ENCODE data around the gene CDK14. TPM values are rescaled to one million over a fixed set of nuclear protein-coding genes. Genes with fewer than 3 reads are reported as not detected.

The CDK14 gene
- total RNA-seq, 5 donors from 2014 or later (not counting 1 experiment from before 2014, with no cell fraction given), result 0.86 to 6.6 (median 1.6) TPM

GRCh38 chr7:91191771-91192170, 595.6 kb downstream of the CDK14 start:
- ATAC-seq (replicated peaks in 1 of 4) (no peak), DNase-seq (no peak)
- Mint-ChIP-seq H3K27ac (no peak overlapping the region), H3K27me3 (peaks cover 0 to 4% of the 10 kb centered on the region in 2 donors), H3K9me3 (peaks cover 0 to 4% (median 0%) of the 10 kb centered on the region in 3 donors), H3K36me3 (no peaks in the 10 kb centered on the region), H3K4me1 (no peaks in the 10 kb centered on the region), H3K4me3 (no peak overlapping the region)
- Histone ChIP-seq H3K9me3 (no peaks in the 10 kb centered on the region), H3K4me1 (ENCODE audit: control insufficient read depth in 1 of 2, extremely low read depth in 1 of 2, insufficient read depth in 2 of 2, low read length in 2 of 2) (no peaks in the 10 kb centered on the region), H3K36me3 (ENCODE audit: control insufficient read depth in 2 of 2, extremely low read depth in 1 of 2, insufficient read depth in 1 of 2, low read length in 1 of 2) (no peaks in the 10 kb centered on the region), H3K27me3 (replicated peaks in 1 of 2; ENCODE audit: control insufficient read depth in 2 of 2, extremely low read depth in 1 of 2, insufficient read depth in 2 of 2, low read length in 1 of 2) (no peaks in the 10 kb centered on the region), H3K4me3 (ENCODE audit: control insufficient read depth in 1 of 2, extremely low read depth in 1 of 2, low read length in 1 of 2) (no peak overlapping the region), H3K27ac (ENCODE audit: low read length) (no peak overlapping the region)
- ChIA-PET CTCF (no interaction called here), POLR2A (no interaction called here)
- WGBS (ENCODE audit: insufficient coverage), result no CpG with 5 or more reads among the region's 3 CpGs

- H3K27me3 ChIP-seq (replicated peaks in 1 of 2; ENCODE audit: control insufficient read depth in 2 of 2, extremely low read depth in 1 of 2, insufficient read depth in 2 of 2, low read length in 1 of 2), result no peaks in the 10 kb centered on the region
- no peaks in the 10 kb centered on the region for H3K9me3 ChIP-seq
- peaks cover 2 to 4% of the 10 kb centered on the region in 2 donors for H3K27me3 Mint-ChIP-seq
- no peak overlapping the region for H3K27ac Mint-ChIP-seq
- no peaks in the 10 kb centered on the region for H3K4me1 Mint-ChIP-seq
- ChIA-PET CTCF (no interaction called here), POLR2A (no interaction called here)
- H3K9me3 Mint-ChIP-seq, result peaks cover 0 to 4% (median 0%) of the 10 kb centered on the region in 3 donors
- no peak overlapping the region for H3K4me3 ChIP-seq (ENCODE audit: control insufficient read depth in 1 of 2, extremely low read depth in 1 of 2, low read length in 1 of 2)
- no peaks in the 10 kb centered on the region for H3K4me1 ChIP-seq (ENCODE audit: control insufficient read depth in 1 of 2, extremely low read depth in 1 of 2, insufficient read depth in 2 of 2, low read length in 2 of 2)
- WGBS (ENCODE audit: insufficient coverage), result 50% methylated on average over 1 of the region's 1 CpG
- no peaks in the 10 kb centered on the region for H3K36me3 ChIP-seq (ENCODE audit: control insufficient read depth in 2 of 2, extremely low read depth in 1 of 2, insufficient read depth in 1 of 2, low read length in 1 of 2)
- no peak for ATAC-seq (replicated peaks in 1 of 4)
- H3K27ac ChIP-seq (ENCODE audit: low read length), result no peak overlapping the region
- H3K36me3 Mint-ChIP-seq, result no peaks in the 10 kb centered on the region
- DNase-seq, result no peak
- H3K4me3 Mint-ChIP-seq, result no peak overlapping the region
Observed at GRCh38 chr7:91193141-91193540, 597.0 kb downstream of the CDK14 start.

GRCh38 chr7:91194841-91195240, 598.7 kb downstream of the CDK14 start:
- no peak overlapping the region for H3K4me3 Mint-ChIP-seq
- ATAC-seq (replicated peaks in 1 of 4) (no peak), DNase-seq (no peak)
- H3K9me3 Mint-ChIP-seq, result peaks cover 0 to 4% (median 0%) of the 10 kb centered on the region in 3 donors
- Histone ChIP-seq H3K27me3 (replicated peaks in 1 of 2; ENCODE audit: control insufficient read depth in 2 of 2, extremely low read depth in 1 of 2, insufficient read depth in 2 of 2, low read length in 1 of 2) (no peaks in the 10 kb centered on the region), H3K9me3 (no peaks in the 10 kb centered on the region), H3K36me3 (ENCODE audit: control insufficient read depth in 2 of 2, extremely low read depth in 1 of 2, insufficient read depth in 1 of 2, low read length in 1 of 2) (no peaks in the 10 kb centered on the region), H3K4me1 (ENCODE audit: control insufficient read depth in 1 of 2, extremely low read depth in 1 of 2, insufficient read depth in 2 of 2, low read length in 2 of 2) (no peaks in the 10 kb centered on the region), H3K4me3 (ENCODE audit: control insufficient read depth in 1 of 2, extremely low read depth in 1 of 2, low read length in 1 of 2) (no peak overlapping the region), H3K27ac (ENCODE audit: low read length) (no peak overlapping the region)
- no peaks in the 10 kb centered on the region for H3K36me3 Mint-ChIP-seq
- H3K4me1 Mint-ChIP-seq, result no peaks in the 10 kb centered on the region
- ChIA-PET CTCF (no interaction called here), POLR2A (no interaction called here)
- no peak overlapping the region for H3K27ac Mint-ChIP-seq
- H3K27me3 Mint-ChIP-seq, result peaks cover 2 to 4% of the 10 kb centered on the region in 2 donors

- H3K9me3 ChIP-seq, result no peaks in the 10 kb centered on the region
- no peaks in the 10 kb centered on the region for H3K27me3 ChIP-seq (replicated peaks in 1 of 2; ENCODE audit: control insufficient read depth in 2 of 2, extremely low read depth in 1 of 2, insufficient read depth in 2 of 2, low read length in 1 of 2)
- ATAC-seq (replicated peaks in 1 of 4) (no peak), DNase-seq (no peak)
- ChIA-PET CTCF (no interaction called here), POLR2A (no interaction called here)
- no peak overlapping the region for H3K27ac ChIP-seq (ENCODE audit: low read length)
- Mint-ChIP-seq H3K4me3 (no peak overlapping the region), H3K27me3 (peaks cover 2 to 4% of the 10 kb centered on the region in 2 donors), H3K9me3 (peaks cover 0 to 4% (median 0%) of the 10 kb centered on the region in 3 donors), H3K4me1 (no peaks in the 10 kb centered on the region), H3K36me3 (no peaks in the 10 kb centered on the region), H3K27ac (no peak overlapping the region)
- H3K36me3 ChIP-seq (ENCODE audit: control insufficient read depth in 2 of 2, extremely low read depth in 1 of 2, insufficient read depth in 1 of 2, low read length in 1 of 2), result no peaks in the 10 kb centered on the region
- no peak overlapping the region for H3K4me3 ChIP-seq (ENCODE audit: control insufficient read depth in 1 of 2, extremely low read depth in 1 of 2, low read length in 1 of 2)
- H3K4me1 ChIP-seq (ENCODE audit: control insufficient read depth in 1 of 2, extremely low read depth in 1 of 2, insufficient read depth in 2 of 2, low read length in 2 of 2), result no peaks in the 10 kb centered on the region
- no CpG with 5 or more reads among the region's 2 CpGs for WGBS (ENCODE audit: insufficient coverage)
Observed at GRCh38 chr7:91196058-91196457, 599.9 kb downstream of the CDK14 start.

GRCh38 chr7:91198371-91198770, 602.2 kb downstream of the CDK14 start:
- POLR2A ChIA-PET, result no interaction called here
- CTCF ChIA-PET, result no interaction called here
- H3K27ac Mint-ChIP-seq, result no peak overlapping the region
- H3K27me3 Mint-ChIP-seq, result peaks cover 2 to 4% of the 10 kb centered on the region in 2 donors
- Histone ChIP-seq H3K4me3 (ENCODE audit: control insufficient read depth in 1 of 2, extremely low read depth in 1 of 2, low read length in 1 of 2) (no peak overlapping the region), H3K27me3 (replicated peaks in 1 of 2; ENCODE audit: control insufficient read depth in 2 of 2, extremely low read depth in 1 of 2, insufficient read depth in 2 of 2, low read length in 1 of 2) (no peaks in the 10 kb centered on the region), H3K36me3 (ENCODE audit: control insufficient read depth in 2 of 2, extremely low read depth in 1 of 2, insufficient read depth in 1 of 2, low read length in 1 of 2) (no peaks in the 10 kb centered on the region), H3K9me3 (no peaks in the 10 kb centered on the region), H3K27ac (ENCODE audit: low read length) (no peak overlapping the region), H3K4me1 (ENCODE audit: control insufficient read depth in 1 of 2, extremely low read depth in 1 of 2, insufficient read depth in 2 of 2, low read length in 2 of 2) (no peaks in the 10 kb centered on the region)
- H3K4me3 Mint-ChIP-seq, result no peak overlapping the region
- H3K9me3 Mint-ChIP-seq, result peaks cover 0 to 3% (median 0%) of the 10 kb centered on the region in 3 donors
- no peak for DNase-seq
- ATAC-seq (replicated peaks in 1 of 4), result no peak
- WGBS (ENCODE audit: insufficient coverage), result 83% methylated on average over 2 of the region's 3 CpGs
- no peaks in the 10 kb centered on the region for H3K36me3 Mint-ChIP-seq
- no peaks in the 10 kb centered on the region for H3K4me1 Mint-ChIP-seq

GRCh38 chr7:91199601-91200000, 603.5 kb downstream of the CDK14 start:
- H3K27ac Mint-ChIP-seq, result no peak overlapping the region
- H3K27ac ChIP-seq (ENCODE audit: low read length), result no peak overlapping the region
- ATAC-seq (replicated peaks in 1 of 4) (no peak), DNase-seq (no peak)
- no peaks in the 10 kb centered on the region for H3K4me1 Mint-ChIP-seq
- H3K4me1 ChIP-seq (ENCODE audit: control insufficient read depth in 1 of 2, extremely low read depth in 1 of 2, insufficient read depth in 2 of 2, low read length in 2 of 2), result no peaks in the 10 kb centered on the region
- H3K27me3 ChIP-seq (replicated peaks in 1 of 2; ENCODE audit: control insufficient read depth in 2 of 2, extremely low read depth in 1 of 2, insufficient read depth in 2 of 2, low read length in 1 of 2), result no peaks in the 10 kb centered on the region
- no peaks in the 10 kb centered on the region for H3K9me3 ChIP-seq
- CTCF ChIA-PET, result no interaction called here
- H3K9me3 Mint-ChIP-seq, result peaks cover 0 to 11% (median 9%) of the 10 kb centered on the region in 3 donors
- peaks cover 2 to 4% of the 10 kb centered on the region in 2 donors for H3K27me3 Mint-ChIP-seq
- H3K36me3 Mint-ChIP-seq, result no peaks in the 10 kb centered on the region
- no peaks in the 10 kb centered on the region for H3K36me3 ChIP-seq (ENCODE audit: control insufficient read depth in 2 of 2, extremely low read depth in 1 of 2, insufficient read depth in 1 of 2, low read length in 1 of 2)
- POLR2A ChIA-PET, result no interaction called here
- no peak overlapping the region for H3K4me3 Mint-ChIP-seq
- H3K4me3 ChIP-seq (ENCODE audit: control insufficient read depth in 1 of 2, extremely low read depth in 1 of 2, low read length in 1 of 2), result no peak overlapping the region

GRCh38 chr7:91201442-91202113, 605.5 kb downstream of the CDK14 start:
- H3K27me3 Mint-ChIP-seq, result peaks cover 0 to 2% of the 10 kb centered on the region in 2 donors
- Histone ChIP-seq H3K27me3 (replicated peaks in 1 of 2; ENCODE audit: control insufficient read depth in 2 of 2, extremely low read depth in 1 of 2, insufficient read depth in 2 of 2, low read length in 1 of 2) (no peaks in the 10 kb centered on the region), H3K4me1 (ENCODE audit: control insufficient read depth in 1 of 2, extremely low read depth in 1 of 2, insufficient read depth in 2 of 2, low read length in 2 of 2) (no peaks in the 10 kb centered on the region), H3K27ac (ENCODE audit: low read length) (no peak overlapping the region), H3K9me3 (no peaks in the 10 kb centered on the region), H3K36me3 (ENCODE audit: control insufficient read depth in 2 of 2, extremely low read depth in 1 of 2, insufficient read depth in 1 of 2, low read length in 1 of 2) (no peaks in the 10 kb centered on the region), H3K4me3 (ENCODE audit: control insufficient read depth in 1 of 2, extremely low read depth in 1 of 2, low read length in 1 of 2) (no peak overlapping the region)
- no peaks in the 10 kb centered on the region for H3K4me1 Mint-ChIP-seq
- DNase-seq, result no peak
- ChIA-PET CTCF (no interaction called here), POLR2A (no interaction called here)
- peaks cover 3 to 16% (median 9%) of the 10 kb centered on the region in 3 donors for H3K9me3 Mint-ChIP-seq
- H3K4me3 Mint-ChIP-seq, result no peak overlapping the region
- no peak overlapping the region for H3K27ac Mint-ChIP-seq
- ATAC-seq (replicated peaks in 1 of 4), result no peak
- 64% methylated on average over 5 of the region's 9 CpGs for WGBS (ENCODE audit: insufficient coverage)
- no peaks in the 10 kb centered on the region for H3K36me3 Mint-ChIP-seq
